HUES6 (cell line): ENCODE results near the gene FOXL1.

Experiments
- H3K27ac ChIP-seq: 2 replicates; pipeline ENCODE4 v1.7.0; 2013; ENCODE audit warnings: low read depth, mild to moderate bottlenecking, low read length, inconsistent platforms
- H3K27me3 ChIP-seq: 2 replicates; pipeline ENCODE4 v1.6.1; 2013; ENCODE audit warnings: low read length; ENCODE audit not compliant: control insufficient read depth, insufficient read depth
- H3K36me3 ChIP-seq: 2 replicates; pipeline ENCODE4 v1.6.1; 2013; ENCODE audit warnings: low read length; ENCODE audit not compliant: control insufficient read depth, insufficient read depth
- H3K4me1 ChIP-seq: 2 replicates; pipeline ENCODE4 v1.6.1; 2013; ENCODE audit warnings: low read length; ENCODE audit not compliant: control insufficient read depth, insufficient read depth
- H3K4me3 ChIP-seq: 2 replicates; pipeline ENCODE4 v1.5.1; 2013; ENCODE audit warnings: low read depth, low read length
- H3K9ac ChIP-seq: one replicate; pipeline ENCODE4 v1.6.1; 2013; ENCODE audit warnings: mild to moderate bottlenecking, low read length
- H3K9me3 ChIP-seq: 2 replicates; pipeline ENCODE4 v1.6.1; 2013; ENCODE audit warnings: low read depth, low read length; ENCODE audit not compliant: control insufficient read depth, insufficient read depth

Gene FOXL1

GRCh38 chr16:86577314-86577971 lies 906 bp upstream of the FOXL1 start:
- peaks cover 36% of the 10 kb centered on the region for H3K4me1 ChIP-seq
- H3K36me3 ChIP-seq, result no peaks in the 10 kb centered on the region
- H3K27ac ChIP-seq, result no peak overlapping the region
- no peaks in the 10 kb centered on the region for H3K9me3 ChIP-seq
- H3K9ac ChIP-seq, result no peak overlapping the region
- H3K4me3 ChIP-seq, result peak overlapping the region; percentile 64
- H3K27me3 ChIP-seq, result peaks cover 96% of the 10 kb centered on the region

DNA sequence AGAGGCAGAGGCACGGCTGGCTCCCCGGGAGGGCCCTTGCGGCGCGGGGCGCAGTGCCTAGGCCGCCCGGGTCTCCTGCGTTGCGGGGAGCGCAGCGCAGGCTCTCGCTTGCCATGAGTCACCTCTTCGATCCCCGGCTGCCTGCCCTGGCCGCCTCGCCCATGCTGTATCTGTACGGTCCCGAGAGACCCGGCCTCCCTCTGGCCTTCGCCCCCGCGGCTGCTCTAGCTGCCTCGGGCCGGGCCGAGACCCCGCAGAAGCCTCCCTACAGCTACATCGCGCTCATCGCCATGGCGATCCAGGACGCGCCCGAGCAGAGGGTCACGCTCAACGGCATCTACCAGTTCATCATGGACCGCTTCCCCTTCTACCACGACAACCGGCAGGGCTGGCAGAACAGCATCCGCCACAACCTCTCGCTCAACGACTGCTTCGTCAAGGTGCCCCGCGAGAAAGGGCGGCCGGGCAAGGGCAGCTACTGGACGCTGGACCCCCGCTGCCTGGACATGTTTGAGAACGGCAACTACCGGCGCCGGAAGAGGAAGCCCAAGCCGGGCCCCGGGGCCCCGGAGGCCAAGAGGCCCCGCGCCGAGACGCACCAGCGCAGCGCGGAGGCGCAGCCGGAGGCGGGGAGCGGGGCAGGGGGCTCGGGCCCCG lies 390 bp downstream of the FOXL1 start:
- Histone ChIP-seq H3K4me1 (peaks cover 25% of the 10 kb centered on the region), H3K36me3 (no peaks in the 10 kb centered on the region), H3K27me3 (peaks cover 88% of the 10 kb centered on the region), H3K9me3 (no peaks in the 10 kb centered on the region), H3K4me3 (peak overlapping the region; percentile 71), H3K9ac (peak overlapping the region; percentile 56), H3K27ac (no peak overlapping the region)

- Histone ChIP-seq H3K27me3 (peaks cover 86% of the 10 kb centered on the region), H3K4me1 (peaks cover 25% of the 10 kb centered on the region), H3K36me3 (no peaks in the 10 kb centered on the region), H3K9ac (peak overlapping the region; percentile 22), H3K4me3 (peak overlapping the region; percentile 71), H3K9me3 (no peaks in the 10 kb centered on the region), H3K27ac (no peak overlapping the region)
Measured at GRCh38 chr16:86579268-86580062, 1.1 kb downstream of the FOXL1 start.

- no peaks in the 10 kb centered on the region for H3K9me3 ChIP-seq
- H3K4me3 ChIP-seq, result peak overlapping the region; percentile 71; the same call in 1 of the 2 replicates
- peaks cover 79% of the 10 kb centered on the region for H3K27me3 ChIP-seq
- H3K27ac ChIP-seq, result no peak overlapping the region
- no peak overlapping the region for H3K9ac ChIP-seq
- H3K4me1 ChIP-seq, result peaks cover 22% of the 10 kb centered on the region
- no peaks in the 10 kb centered on the region for H3K36me3 ChIP-seq
Measured at GRCh38 chr16:86580063-86580790, 1.9 kb downstream of the FOXL1 start.

- Histone ChIP-seq H3K9ac (no peak overlapping the region), H3K36me3 (no peaks in the 10 kb centered on the region), H3K27ac (no peak overlapping the region), H3K4me3 (no peak overlapping the region), H3K27me3 (peaks cover 74% of the 10 kb centered on the region), H3K9me3 (no peaks in the 10 kb centered on the region), H3K4me1 (peaks cover 18% of the 10 kb centered on the region)
Measured at GRCh38 chr16:86580791-86581170, 2.4 kb downstream of the FOXL1 start.

DNA sequence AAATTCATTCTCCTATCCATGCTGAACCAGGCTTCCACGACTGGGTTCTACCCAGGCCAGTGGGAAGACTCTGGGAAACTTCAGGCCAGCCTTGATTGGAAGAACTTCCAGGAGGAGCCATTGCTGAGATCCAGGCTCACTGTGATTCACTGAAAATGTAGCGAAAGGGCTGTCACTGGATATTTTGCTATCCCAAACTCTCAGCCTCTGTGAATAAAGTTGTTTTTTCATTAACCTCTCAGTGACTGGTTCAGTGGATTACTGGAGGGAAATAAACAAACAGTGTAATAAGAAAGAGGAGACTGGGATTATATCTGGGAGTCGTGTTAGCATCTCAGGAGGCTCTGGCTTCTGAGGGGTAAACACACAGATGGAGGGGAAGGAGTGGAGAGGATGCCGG lies 3.1 kb downstream of the FOXL1 start:
- Histone ChIP-seq H3K9me3 (no peaks in the 10 kb centered on the region), H3K4me3 (no peak overlapping the region), H3K9ac (no peak overlapping the region), H3K27me3 (peaks cover 70% of the 10 kb centered on the region), H3K27ac (no peak overlapping the region), H3K36me3 (no peaks in the 10 kb centered on the region), H3K4me1 (peaks cover 18% of the 10 kb centered on the region)

- H3K9me3 ChIP-seq, result no peaks in the 10 kb centered on the region
- no peak overlapping the region for H3K9ac ChIP-seq
- H3K27me3 ChIP-seq, result peaks cover 43% of the 10 kb centered on the region
- H3K27ac ChIP-seq, result no peak overlapping the region
- H3K4me1 ChIP-seq, result no peaks in the 10 kb centered on the region
- H3K36me3 ChIP-seq, result no peaks in the 10 kb centered on the region
- H3K4me3 ChIP-seq, result no peak overlapping the region
Measured at GRCh38 chr16:86584071-86584685, 5.8 kb downstream of the FOXL1 start.

DNA sequence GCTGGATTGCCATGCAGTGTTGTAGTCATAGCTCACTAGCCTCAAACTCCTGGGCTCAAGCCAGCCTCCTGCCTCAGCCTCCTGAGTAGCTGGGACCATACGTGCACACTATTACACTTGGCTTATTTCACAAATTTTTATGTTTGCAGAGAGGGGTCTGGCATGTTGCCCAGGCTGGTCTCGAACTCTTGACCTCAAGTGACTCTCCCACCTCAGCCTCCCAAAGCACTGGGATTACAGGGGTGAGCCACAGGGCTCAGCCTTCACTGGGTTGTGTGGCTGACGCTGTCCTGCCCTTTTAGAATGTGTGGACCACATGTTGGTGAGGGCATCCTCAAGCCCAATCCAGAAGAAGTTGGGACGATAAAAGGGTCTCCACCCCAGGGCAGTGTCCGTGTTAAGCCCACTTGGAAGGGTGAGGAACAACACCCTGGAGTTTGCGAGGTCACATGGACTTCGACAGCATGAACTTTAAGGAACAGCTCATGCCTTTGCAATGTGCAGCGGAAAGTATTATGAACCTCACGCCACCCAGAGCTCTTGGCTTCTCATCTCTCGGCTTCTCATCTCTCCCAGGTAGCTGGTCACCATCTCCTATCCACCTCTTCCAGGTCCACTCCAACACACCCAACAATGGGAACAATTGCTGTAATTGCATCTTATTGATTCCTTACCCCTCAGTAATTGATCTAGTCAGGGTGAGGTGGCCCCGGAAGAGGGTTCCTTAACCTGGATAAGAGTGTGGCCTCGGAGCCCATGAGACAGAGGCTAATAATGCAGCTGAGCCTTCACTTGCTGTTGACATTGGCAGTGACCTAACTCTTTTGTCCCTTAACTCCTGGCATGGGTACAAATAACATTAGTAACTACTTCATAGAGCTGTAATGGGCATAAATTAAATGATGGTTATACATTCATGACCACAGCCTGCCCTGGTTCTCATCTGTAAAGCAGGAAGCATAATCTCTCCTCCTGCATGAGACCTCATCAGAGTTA lies 6.7 kb downstream of the FOXL1 start:
- H3K9me3 ChIP-seq, result no peaks in the 10 kb centered on the region
- H3K27ac ChIP-seq, result no peak overlapping the region
- no peak overlapping the region for H3K4me3 ChIP-seq
- H3K4me1 ChIP-seq, result no peaks in the 10 kb centered on the region
- H3K9ac ChIP-seq, result no peak overlapping the region
- peaks cover 39% of the 10 kb centered on the region for H3K27me3 ChIP-seq
- H3K36me3 ChIP-seq, result no peaks in the 10 kb centered on the region

DNA sequence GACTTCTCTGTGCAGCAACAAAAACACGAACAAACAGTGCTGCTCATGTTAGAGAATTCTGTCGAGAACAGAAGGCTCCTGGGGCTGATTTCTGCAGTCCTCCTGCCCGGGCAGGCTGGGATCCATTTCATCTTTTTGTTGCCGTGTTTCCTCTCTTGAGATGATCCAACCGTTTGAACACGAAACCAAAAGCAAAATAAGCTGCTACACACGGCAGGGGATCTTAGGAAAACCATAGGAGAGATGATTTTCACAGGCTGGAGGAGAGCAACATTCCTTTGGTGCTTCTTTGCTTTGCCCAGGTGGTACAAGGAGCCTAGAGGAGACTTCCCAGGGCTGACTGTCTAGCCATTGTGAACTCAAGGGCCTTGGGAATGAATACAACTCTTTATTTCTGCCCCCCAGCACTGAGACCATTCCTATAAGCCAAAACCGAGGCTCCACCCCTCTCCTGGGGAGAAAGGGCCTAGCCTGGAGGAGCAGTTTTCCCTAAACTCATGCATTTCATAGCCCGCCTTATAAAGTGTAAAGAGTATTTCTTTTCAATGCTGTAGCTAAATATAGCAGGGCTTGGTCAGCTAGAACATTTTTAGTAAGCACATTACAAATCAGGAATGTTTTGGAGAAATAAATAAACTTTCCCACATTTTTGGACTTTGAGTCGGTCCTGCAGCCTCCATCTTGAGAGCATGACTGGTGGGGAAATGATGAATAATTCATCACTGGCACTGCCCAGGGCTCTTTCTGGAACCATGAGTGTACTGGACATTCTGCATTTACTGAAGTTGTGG lies 7.7 kb downstream of the FOXL1 start:
- Histone ChIP-seq H3K9ac (no peak overlapping the region), H3K4me1 (no peaks in the 10 kb centered on the region), H3K9me3 (no peaks in the 10 kb centered on the region), H3K4me3 (no peak overlapping the region), H3K27me3 (peaks cover 34% of the 10 kb centered on the region), H3K27ac (no peak overlapping the region), H3K36me3 (no peaks in the 10 kb centered on the region)
